Femur (tissue), 1 donor: Measurements from ENCODE around the gene UTP25.
"Not testable (repeated sequence)": the region's sequence is repeated elsewhere in the genome, so short reads cannot be mapped to it uniquely, and the experiment has no call there.

Experiments
- DNase-seq: peaks from one replicate; pipeline ENCODE4 v3.0.0-alpha.2; 2017

Gene UTP25

DNA sequence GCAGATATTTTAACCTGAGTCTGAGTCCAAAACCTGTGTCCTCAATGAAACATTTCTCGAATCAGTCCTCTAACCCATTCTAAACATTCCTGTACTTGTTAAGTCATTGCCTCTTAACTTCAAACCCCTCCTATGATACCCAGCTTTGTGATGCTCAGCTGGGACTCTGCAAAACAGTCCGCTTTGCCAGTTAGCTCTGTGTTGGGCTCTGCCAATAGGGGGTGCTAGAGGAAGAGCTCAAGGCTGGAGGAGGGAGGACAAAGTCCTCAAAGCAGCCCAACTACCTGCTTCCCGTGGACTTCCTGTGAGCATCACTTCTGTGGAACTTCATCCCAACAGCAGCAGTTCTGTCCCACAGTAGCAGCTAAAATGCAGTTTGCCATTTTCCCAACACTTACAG is 72.2 kb downstream of the UTP25 start:
- DNase-seq = no peak

DNA sequence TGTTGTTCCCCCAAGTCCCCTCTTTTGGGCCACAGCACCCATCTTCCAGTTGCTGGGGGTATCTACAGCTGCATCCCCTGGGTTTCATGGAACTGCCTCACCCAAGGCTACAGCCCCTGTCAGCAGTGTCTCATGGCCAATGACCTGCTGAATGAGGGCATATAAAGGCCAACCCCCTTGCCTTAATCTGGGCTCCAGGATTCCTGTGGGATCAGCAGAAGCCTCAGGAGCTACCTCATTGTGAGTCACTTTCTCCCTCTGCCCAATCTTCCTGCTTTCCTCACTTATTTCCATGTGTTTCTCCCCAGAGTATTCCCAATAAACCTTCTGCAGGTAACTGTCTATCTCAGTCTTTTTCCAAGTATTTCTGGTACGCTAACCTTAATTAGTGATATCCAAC is 73.0 kb downstream of the UTP25 start:
- DNase-seq = no peak

DNA sequence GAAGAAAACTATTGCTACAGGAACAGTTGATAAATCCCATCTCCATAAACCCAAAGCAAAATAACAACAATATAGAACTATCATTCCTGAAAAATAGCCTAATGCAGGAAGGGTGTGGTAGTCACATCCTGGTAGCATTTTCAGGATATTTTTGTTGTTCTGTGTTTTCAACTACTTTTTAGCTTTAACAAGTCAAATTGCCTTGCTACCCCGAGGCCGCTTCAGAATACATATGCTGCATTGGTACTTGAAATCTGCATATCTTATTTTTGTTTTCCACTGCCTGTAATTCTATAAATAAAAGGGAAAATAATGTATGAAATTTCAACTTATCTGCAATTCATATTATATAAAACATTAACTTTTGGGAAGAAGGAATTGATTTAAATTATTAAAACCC is 73.4 kb downstream of the UTP25 start:
- DNase-seq = no peak

DNA sequence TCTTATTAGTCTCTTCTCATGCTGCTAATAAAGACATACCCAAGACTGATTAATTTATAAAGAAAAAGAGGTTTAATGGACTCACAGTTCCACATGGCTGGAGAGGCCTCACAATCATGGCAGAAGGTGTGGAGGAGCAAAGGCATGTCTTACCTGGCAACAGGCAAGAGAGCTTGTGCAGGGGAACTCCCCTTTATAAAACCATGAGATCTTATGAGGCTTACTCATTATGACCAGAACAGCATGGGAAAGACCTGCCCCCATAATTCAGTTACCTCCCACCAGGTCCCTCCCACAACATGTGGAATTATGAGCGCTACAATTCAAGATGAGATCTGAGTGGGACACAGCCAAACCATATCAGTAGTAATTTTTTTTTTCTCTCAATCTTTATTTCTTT is 77.0 kb downstream of the UTP25 start:
- not testable (repeated sequence) for DNase-seq
